ENCODE data around the gene EXOC2. TPM values are rescaled to one million over a fixed set of nuclear protein-coding genes. Genes with fewer than 3 reads are reported as not detected.

The EXOC2 gene
- total and polyA plus RNA-seq, 10 of the 15 experiments (the other 5 are each of a cell fraction or from before 2014, with no cell fraction given): 8.7 to 32.8 (median 20.7) TPM

DNA sequence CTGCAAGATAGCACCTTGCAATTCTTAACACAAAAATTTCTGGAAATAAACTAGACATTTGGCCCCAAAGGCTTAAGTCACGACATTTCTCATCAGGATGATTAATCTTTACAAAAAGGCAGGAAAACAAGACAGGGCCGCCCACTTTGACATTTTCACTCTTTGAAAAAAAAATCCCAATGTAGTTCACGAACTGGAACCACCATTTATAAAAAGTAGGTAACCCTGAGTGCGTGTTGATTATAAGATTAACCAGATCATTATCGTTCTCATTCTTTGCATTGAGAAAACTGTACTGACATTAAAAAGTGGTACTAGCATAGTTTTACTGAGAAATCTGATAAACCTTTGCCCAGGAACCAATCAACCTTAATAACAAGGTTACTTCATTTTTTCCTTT, 144.8 kb downstream of the EXOC2 start:
- BruUV-seq (replicated peaks): no TSS peak
- POLR2A ChIA-PET: no interaction called here
- FAIRE-seq: no peak

More for the DNA sequence above, 144.8 kb downstream of the EXOC2 start:
- Histone ChIP-seq H3K36me3 (ENCODE audit: control insufficient read depth in 2 of 2, insufficient read depth in 2 of 2, low read length in 1 of 2) (peaks cover 0 to 3% of the 10 kb centered on the region in 2 experiments; a peak in 2 of 4 replicates), H2AFZ (ENCODE audit: control insufficient read depth, low read depth, low read length) (no peak overlapping the region), H3K79me2 (ENCODE audit: control insufficient read depth, insufficient read depth, low read length) (no peaks in the 10 kb centered on the region), H3K4me2 (ENCODE audit: control insufficient read depth, insufficient read depth) (no peak overlapping the region), H3K27ac (ENCODE audit: control insufficient read depth, insufficient read depth) (no peak overlapping the region), H3K9ac (ENCODE audit: control insufficient read depth, insufficient read depth, low read length) (no peak overlapping the region), H3K4me3 (no peak overlapping the region), H3K27me3 (replicated peaks in 1 of 2; ENCODE audit: control insufficient read depth in 2 of 2, insufficient read depth in 2 of 2, low read length in 1 of 2) (no peaks in the 10 kb centered on the region), H3K4me1 (ENCODE audit: control insufficient read depth, insufficient read depth, low read length) (no peaks in the 10 kb centered on the region), H3K9me3 (replicated peaks; ENCODE audit: control insufficient read depth, insufficient read depth, low read length) (no peaks in the 10 kb centered on the region), H4K20me1 (ENCODE audit: control insufficient read depth, insufficient read depth) (no peaks in the 10 kb centered on the region)
- ChIA-PET CTCF (interaction anchor here (1.2 kb wide), 1 partner anchor 22 kb away, joined by 3 read pairs; no protein-coding TSS in a partner anchor), SMC1A (ENCODE audit: uncharacterized antibody, unreplicated experiment) (no interaction called here), RAD21 (ENCODE audit: unreplicated experiment) (no interaction called here)
- DNase-seq (ENCODE audit: low read depth, low spot score) (no peak), ATAC-seq (no peak)
- 98% methylated on average over 5 of the region's 5 CpGs for WGBS (ENCODE audit: insufficient coverage, insufficient replicate concordance, low lambda C conversion rate, missing lambda C conversion rate)
- in situ Hi-C loops (cut with MboI): no loop called here
- intact Hi-C loops (cut with micrococcal nuclease; ENCODE audit: unreplicated experiment): no loop called here
- TF ChIP-seq HDAC6 (IDR thresholded peaks at IDR 0.05; ENCODE audit: unreplicated experiment) (no peak), KAT2A (conservative IDR thresholded peaks at IDR 0.05; ENCODE audit: control insufficient read depth, low read depth, low read length) (no peak), ZNF384 (IDR thresholded peaks at IDR 0.05; ENCODE audit: borderline replicate concordance, low read depth, low read length) (no peak), CHD2 (IDR thresholded peaks at IDR 0.05; ENCODE audit: borderline replicate concordance, low read depth, low read length) (no peak), SMC3 (IDR thresholded peaks at IDR 0.05; ENCODE audit: borderline replicate concordance, low read length) (no peak), SREBF1 (IDR thresholded peaks at IDR 0.05; ENCODE audit: low read length) (no peak), BMI1 (IDR thresholded peaks at IDR 0.05; ENCODE audit: borderline replicate concordance) (no peak), MYC (IDR thresholded peaks at IDR 0.05; ENCODE audit: insufficient read depth, insufficient read length, insufficient replicate concordance, low read length, severe bottlenecking) (no peak), KDM1A (IDR thresholded peaks at IDR 0.05; ENCODE audit: borderline replicate concordance) (no peak), DPF2 (IDR thresholded peaks at IDR 0.05) (no peak), RELA (IDR thresholded peaks at IDR 0.05; ENCODE audit: borderline replicate concordance, partially characterized antibody) (no peak), ETV6 (conservative IDR thresholded peaks at IDR 0.05 in 1 of 2, IDR thresholded peaks at IDR 0.05 in 1 of 2; ENCODE audit: borderline replicate concordance in 1 of 2, low read depth in 1 of 2) (no peak)
- TF ChIP-seq, protein P1, sequence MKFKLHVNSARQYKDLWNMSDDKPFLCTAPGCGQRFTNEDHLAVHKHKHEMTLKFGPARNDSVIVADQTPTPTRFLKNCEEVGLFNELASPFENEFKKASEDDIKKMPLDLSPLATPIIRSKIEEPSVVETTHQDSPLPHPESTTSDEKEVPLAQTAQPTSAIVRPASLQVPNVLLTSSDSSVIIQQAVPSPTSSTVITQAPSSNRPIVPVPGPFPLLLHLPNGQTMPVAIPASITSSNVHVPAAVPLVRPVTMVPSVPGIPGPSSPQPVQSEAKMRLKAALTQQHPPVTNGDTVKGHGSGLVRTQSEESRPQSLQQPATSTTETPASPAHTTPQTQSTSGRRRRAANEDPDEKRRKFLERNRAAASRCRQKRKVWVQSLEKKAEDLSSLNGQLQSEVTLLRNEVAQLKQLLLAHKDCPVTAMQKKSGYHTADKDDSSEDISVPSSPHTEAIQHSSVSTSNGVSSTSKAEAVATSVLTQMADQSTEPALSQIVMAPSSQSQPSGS (IDR thresholded peaks at IDR 0.05; ENCODE audit: low read length): no peak
- TF ChIP-seq, protein P2, sequence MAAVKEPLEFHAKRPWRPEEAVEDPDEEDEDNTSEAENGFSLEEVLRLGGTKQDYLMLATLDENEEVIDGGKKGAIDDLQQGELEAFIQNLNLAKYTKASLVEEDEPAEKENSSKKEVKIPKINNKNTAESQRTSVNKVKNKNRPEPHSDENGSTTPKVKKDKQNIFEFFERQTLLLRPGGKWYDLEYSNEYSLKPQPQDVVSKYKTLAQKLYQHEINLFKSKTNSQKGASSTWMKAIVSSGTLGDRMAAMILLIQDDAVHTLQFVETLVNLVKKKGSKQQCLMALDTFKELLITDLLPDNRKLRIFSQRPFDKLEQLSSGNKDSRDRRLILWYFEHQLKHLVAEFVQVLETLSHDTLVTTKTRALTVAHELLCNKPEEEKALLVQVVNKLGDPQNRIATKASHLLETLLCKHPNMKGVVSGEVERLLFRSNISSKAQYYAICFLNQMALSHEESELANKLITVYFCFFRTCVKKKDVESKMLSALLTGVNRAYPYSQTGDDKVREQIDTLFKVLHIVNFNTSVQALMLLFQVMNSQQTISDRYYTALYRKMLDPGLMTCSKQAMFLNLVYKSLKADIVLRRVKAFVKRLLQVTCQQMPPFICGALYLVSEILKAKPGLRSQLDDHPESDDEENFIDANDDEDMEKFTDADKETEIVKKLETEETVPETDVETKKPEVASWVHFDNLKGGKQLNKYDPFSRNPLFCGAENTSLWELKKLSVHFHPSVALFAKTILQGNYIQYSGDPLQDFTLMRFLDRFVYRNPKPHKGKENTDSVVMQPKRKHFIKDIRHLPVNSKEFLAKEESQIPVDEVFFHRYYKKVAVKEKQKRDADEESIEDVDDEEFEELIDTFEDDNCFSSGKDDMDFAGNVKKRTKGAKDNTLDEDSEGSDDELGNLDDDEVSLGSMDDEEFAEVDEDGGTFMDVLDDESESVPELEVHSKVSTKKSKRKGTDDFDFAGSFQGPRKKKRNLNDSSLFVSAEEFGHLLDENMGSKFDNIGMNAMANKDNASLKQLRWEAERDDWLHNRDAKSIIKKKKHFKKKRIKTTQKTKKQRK (IDR thresholded peaks at IDR 0.05; ENCODE audit: low read depth, low read length): no peak
